DND-41 (cell line): Measurements from ENCODE around the gene DNER.

ENCODE experiments used
- ATAC-seq: fragments of 200-7000 bp; cut with Tn5 transposase; 3 replicates; pipeline ENCODE4 v1.9.1; 2021; ENCODE audit warnings: low read depth; ENCODE audit not compliant: insufficient read depth
- DNase-seq: peaks from one replicate; pipeline ENCODE4 v3.0.0-alpha.2; 2020
- H2AFZ ChIP-seq: 2 replicates; pipeline ENCODE4 v1.6.0; 2012; ENCODE audit warnings: low read depth, low read length
- H3K27ac ChIP-seq: 2 replicates; pipeline ENCODE4 v1.5.1; 2012; ENCODE audit warnings: low read length, inconsistent platforms
- H3K27me3 ChIP-seq: fragments of 200-600 bp; sonication (generic); 2 replicates; pipeline ENCODE4 v1.6.0; 2012; ENCODE audit warnings: low read length, mild to moderate bottlenecking, inconsistent platforms; ENCODE audit not compliant: insufficient read depth, poor library complexity
- H3K36me3 ChIP-seq: 2 replicates; pipeline ENCODE4 v1.5.1; 2012; ENCODE audit warnings: low read length, inconsistent platforms; ENCODE audit not compliant: insufficient read depth
- H3K4me1 ChIP-seq: 2 replicates; pipeline ENCODE4 v1.5.1; 2012; ENCODE audit warnings: mild to moderate bottlenecking, low read length; ENCODE audit not compliant: insufficient read depth
- H3K4me2 ChIP-seq: 2 replicates; pipeline ENCODE4 v1.6.0; 2012; ENCODE audit warnings: mild to moderate bottlenecking, moderate library complexity, low read length, inconsistent platforms; ENCODE audit not compliant: insufficient read depth
- H3K4me3 ChIP-seq, 2 experiments: fragments of 200-600 bp in 1 of 2; shearing (Covaris generic) in 1 of 2; 2 replicates each; pipeline ENCODE4 v1.5.1; 2012 to 2016; ENCODE audit warnings: inconsistent platforms in 2 of 2, low read length in 2 of 2, mild to moderate bottlenecking in 2 of 2, low read depth in 1 of 2, moderate library complexity in 1 of 2
- H3K79me2 ChIP-seq: 2 replicates; pipeline ENCODE4 v1.6.0; 2012; ENCODE audit warnings: low read length, inconsistent platforms; ENCODE audit not compliant: insufficient read depth
- H3K9ac ChIP-seq: 2 replicates; pipeline ENCODE4 v1.6.0; 2012; ENCODE audit warnings: low read depth, mild to moderate bottlenecking, inconsistent platforms, low read length, moderate library complexity
- H3K9me3 ChIP-seq: 2 replicates; pipeline ENCODE4 v1.5.1; 2012; ENCODE audit warnings: low read length, moderate library complexity, mild to moderate bottlenecking, inconsistent platforms; ENCODE audit not compliant: insufficient read depth, severe bottlenecking
- H4K20me1 ChIP-seq: 2 replicates; pipeline ENCODE4 v1.6.0; 2012; ENCODE audit warnings: low read length; ENCODE audit not compliant: insufficient read depth
- EZH2 ChIP-seq: IDR thresholded peaks from 3 replicates; pipeline ENCODE4 v1.6.1; 2012; ENCODE audit warnings: borderline replicate concordance, low read depth, mild to moderate bottlenecking, moderate library complexity, low read length, inconsistent platforms; ENCODE audit not compliant: severe bottlenecking
- TF ChIP-seq, protein P1 (sequence below): IDR thresholded peaks from 2 replicates; pipeline ENCODE4 v1.5.1; 2012; ENCODE audit warnings: borderline replicate concordance, low read length, moderate library complexity, mild to moderate bottlenecking; ENCODE audit not compliant: poor library complexity, severe bottlenecking; ENCODE audit errors: extremely low read depth

Gene DNER

GRCh38 chr2:229454934-229455631 is 259.3 kb downstream of the DNER start:
- ATAC-seq: no peak
- Histone ChIP-seq H3K4me2 (no peak overlapping the region), H3K27me3 (no peaks in the 10 kb centered on the region), H3K4me1 (no peaks in the 10 kb centered on the region), H4K20me1 (no peaks in the 10 kb centered on the region), H3K4me3 (no peak overlapping the region), H3K36me3 (no peaks in the 10 kb centered on the region), H3K9me3 (no peaks in the 10 kb centered on the region), H3K27ac (no peak overlapping the region), H2AFZ (no peak overlapping the region), H3K9ac (no peak overlapping the region), H3K79me2 (no peaks in the 10 kb centered on the region)
- DNase-seq: no peak
- TF ChIP-seq, protein P1, sequence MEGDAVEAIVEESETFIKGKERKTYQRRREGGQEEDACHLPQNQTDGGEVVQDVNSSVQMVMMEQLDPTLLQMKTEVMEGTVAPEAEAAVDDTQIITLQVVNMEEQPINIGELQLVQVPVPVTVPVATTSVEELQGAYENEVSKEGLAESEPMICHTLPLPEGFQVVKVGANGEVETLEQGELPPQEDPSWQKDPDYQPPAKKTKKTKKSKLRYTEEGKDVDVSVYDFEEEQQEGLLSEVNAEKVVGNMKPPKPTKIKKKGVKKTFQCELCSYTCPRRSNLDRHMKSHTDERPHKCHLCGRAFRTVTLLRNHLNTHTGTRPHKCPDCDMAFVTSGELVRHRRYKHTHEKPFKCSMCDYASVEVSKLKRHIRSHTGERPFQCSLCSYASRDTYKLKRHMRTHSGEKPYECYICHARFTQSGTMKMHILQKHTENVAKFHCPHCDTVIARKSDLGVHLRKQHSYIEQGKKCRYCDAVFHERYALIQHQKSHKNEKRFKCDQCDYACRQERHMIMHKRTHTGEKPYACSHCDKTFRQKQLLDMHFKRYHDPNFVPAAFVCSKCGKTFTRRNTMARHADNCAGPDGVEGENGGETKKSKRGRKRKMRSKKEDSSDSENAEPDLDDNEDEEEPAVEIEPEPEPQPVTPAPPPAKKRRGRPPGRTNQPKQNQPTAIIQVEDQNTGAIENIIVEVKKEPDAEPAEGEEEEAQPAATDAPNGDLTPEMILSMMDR: no peak
- TF ChIP-seq EZH2: no peak

DNA sequence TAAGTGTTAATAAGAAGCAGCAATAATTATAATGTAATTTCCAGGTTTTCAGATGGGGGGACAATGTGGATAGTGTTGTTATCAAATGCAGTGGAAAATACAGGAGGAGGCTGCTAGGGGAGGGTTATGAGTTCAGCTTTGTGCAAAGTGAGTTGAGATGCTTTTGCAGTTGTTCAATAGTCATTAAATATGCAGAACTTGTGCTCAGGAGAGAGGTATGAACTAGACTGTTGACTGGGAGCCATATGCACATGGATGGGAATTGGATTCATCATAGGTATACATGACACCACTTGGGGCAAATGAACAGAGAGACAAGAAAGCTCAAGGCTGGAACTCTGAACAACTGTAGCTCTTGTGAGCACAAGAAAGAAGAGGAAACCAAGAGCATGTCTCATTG is 261.1 kb downstream of the DNER start:
- Histone ChIP-seq H3K27me3 (no peaks in the 10 kb centered on the region), H3K27ac (no peak overlapping the region), H3K9me3 (no peaks in the 10 kb centered on the region), H3K4me3 (no peak overlapping the region), H3K79me2 (no peaks in the 10 kb centered on the region), H3K9ac (no peak overlapping the region), H3K4me1 (no peaks in the 10 kb centered on the region), H3K4me2 (no peak overlapping the region), H4K20me1 (no peaks in the 10 kb centered on the region), H3K36me3 (no peaks in the 10 kb centered on the region), H2AFZ (no peak overlapping the region)
- no peak for ATAC-seq
- no peak for TF ChIP-seq EZH2
- TF ChIP-seq, protein P1: no peak
- no peak for DNase-seq

DNA sequence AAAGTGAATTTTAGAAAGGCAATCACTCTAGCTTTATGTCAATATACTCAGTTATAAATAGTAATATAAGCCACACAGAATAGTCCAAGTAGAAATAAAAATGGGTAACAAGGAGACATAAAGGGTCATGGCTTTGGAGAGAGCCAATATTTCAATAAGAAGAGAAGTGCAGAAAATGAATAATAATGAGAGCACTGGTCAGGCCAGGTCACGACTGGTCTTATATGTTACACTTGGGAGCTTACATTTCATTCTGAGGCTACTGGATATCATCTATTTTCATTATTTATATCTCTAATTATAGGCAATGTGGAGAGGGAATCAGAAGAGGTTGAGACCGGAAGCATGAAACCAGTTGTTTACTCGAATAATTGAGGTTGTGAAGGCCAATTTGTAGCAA is 262.5 kb downstream of the DNER start:
- no peak overlapping the region for H2AFZ ChIP-seq
- H3K4me1 ChIP-seq: no peaks in the 10 kb centered on the region
- no peaks in the 10 kb centered on the region for H3K27me3 ChIP-seq
- DNase-seq: no peak
- no peak for TF ChIP-seq EZH2
- TF ChIP-seq, protein P1: no peak
- no peaks in the 10 kb centered on the region for H3K9me3 ChIP-seq
- no peak overlapping the region for H3K4me3 ChIP-seq
- no peak overlapping the region for H3K9ac ChIP-seq
- H3K4me2 ChIP-seq: no peak overlapping the region
- H4K20me1 ChIP-seq: no peaks in the 10 kb centered on the region
- no peak overlapping the region for H3K27ac ChIP-seq
- H3K79me2 ChIP-seq: no peaks in the 10 kb centered on the region
- H3K36me3 ChIP-seq: no peaks in the 10 kb centered on the region
- no peak for ATAC-seq
